Daoy (cell line): ENCODE measurements around the gene PRKAR1B. TPM values are rescaled to one million over a fixed set of nuclear protein-coding genes. Genes with fewer than 3 reads are reported as not detected.

Experiments
- DNase-seq: peaks from one replicate; pipeline ENCODE4 v3.0.0-alpha.2; 2015; ENCODE audit warnings: low read depth
- total RNA-seq: library from RNA; depleted of rRNA; stranded (reverse); fragments of >200 nt; shearing (Covaris generic); gene quantifications from 2 replicates; pipeline ENCODE4 v1.2.3, GENCODE V29; 2014

The PRKAR1B gene
- total RNA-seq, 1 experiment from 2014 or later = 31.8 TPM

GRCh38 chr7:522071-522950 is 204.8 kb downstream of the PRKAR1B start:
- DNase-seq = peak; percentile 70

DNA sequence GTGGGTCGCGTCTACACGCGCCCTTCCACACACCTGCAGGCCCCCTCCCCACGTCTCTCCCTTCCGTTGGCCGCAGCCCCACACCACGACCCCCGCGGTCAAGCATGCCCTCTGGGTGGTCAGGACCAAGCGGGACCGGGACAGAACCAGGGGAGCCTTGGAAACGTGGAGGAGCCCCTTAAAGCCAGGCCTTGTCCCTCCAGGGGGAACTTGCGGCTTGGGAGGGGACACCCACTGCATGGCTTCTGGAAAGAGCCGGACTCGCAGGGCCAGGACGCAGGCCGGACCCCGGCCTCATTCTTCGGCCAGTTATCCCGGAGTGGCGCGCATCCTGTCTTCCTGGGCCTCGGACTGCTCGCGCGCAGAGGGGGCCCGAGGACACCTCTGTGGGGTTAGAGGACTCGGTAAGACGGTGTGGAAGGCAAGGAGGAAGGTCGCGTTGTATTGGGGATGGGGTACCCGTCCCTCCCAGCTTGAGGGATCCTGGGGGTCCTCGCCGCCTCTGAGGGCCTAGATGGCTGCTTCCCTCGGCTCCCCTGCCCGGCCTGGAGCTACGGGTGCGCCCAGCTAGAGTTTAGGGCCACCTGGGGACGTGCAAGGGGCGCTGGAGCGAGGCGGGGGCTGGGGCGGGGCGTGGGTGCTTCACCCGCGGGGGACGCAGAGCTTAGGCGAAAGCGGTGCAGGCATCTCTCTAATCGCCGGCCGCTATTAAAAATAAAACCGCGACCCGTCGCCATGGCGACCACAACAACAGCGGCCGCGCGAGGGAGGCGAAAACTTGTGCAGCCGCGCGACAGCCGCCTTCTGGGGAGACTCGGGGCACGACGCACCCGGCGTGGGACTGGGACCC is 205.6 kb downstream of the PRKAR1B start:
- peak; percentile 67 for DNase-seq

DNA sequence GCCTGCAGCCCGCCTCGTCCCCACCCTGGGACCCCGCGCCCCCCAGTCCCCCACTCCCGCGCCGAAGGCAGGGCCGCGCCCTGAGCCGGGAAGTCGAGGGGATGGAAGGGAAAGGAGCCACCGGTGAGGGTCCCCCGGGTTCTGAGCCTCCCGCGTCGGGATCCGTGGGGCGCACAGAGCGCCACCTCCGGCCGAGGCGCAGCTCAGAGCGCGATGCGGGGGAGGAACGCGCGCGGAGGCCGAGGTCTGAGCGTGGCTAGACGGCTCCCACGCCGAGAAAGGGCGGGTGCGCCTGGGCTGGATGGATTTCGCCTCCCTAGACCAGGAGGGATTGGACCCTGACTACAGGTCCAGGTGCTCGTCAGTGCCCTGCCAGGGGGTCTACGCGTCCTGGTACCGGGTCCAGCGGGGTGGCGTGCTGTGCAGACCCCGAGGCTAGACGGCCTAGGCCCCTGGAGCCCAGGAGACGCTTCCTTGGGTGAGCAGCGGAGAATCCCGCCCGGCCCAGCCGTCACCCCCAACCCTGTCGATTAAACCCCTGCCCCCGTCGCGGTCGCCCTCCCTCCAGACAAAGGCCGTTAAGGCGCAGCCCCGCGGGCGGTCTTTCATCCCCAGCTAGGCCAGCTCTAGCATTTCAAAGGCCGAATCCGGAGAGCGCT is 206.4 kb downstream of the PRKAR1B start:
- peak; percentile 46 for DNase-seq

DNA sequence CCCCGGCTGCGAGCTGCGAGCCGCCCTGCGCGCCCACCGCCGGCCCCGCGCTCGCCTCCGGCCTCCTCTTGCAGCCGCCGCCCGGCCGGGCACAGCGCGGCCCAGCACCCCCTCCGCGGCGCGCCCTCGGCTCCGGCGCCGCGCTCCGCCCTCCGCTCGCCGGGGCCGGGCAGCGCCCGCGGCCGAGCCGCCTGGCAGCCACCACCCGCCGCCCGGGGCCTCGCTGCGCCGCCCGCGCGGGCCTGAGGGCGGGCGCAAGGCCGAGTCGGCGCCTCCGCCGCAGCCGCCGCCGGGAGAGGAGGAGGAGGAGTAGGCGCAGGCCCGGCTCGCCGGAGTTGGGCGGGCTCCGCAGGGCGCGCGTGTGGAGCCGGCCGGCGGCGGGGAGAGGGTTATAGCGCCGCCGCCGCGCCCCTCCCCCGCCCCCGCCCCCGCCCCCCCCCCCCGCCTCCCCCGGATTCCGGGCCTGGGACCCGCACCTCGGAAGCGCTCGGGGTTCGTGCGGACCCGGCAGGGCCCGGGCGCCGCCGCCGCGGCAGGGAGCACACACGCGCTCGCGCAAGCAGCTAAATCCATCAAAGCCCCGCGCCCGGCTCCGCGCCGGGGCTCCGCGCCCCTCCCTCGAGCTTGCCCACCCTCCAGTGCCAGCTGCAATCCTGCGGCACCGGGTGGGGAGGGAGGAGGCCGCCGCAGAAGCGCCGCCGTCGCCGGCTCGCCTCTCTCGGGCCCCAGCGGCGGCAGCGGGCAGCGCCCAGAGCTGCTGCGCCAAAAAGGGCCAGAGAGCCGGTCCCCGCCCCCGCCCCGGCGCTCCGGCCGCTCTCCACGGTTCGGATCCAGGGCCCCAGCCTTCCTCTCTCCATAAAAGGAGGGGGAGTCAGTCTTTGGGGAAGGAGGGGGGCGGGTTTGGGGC is 207.3 kb downstream of the PRKAR1B start, which contains the start of gene PDGFA:
TSS of gene PDGFA (minus strand) at position 363 of the 907 bp plus-strand sequence. CDS start 845 bp downstream, outside the sequence.
- peak; percentile 84 for DNase-seq

- peak; percentile 93 for DNase-seq
These were observed 208.2 kb downstream of the PRKAR1B start for GRCh38 chr7:518630-519483.

DNA sequence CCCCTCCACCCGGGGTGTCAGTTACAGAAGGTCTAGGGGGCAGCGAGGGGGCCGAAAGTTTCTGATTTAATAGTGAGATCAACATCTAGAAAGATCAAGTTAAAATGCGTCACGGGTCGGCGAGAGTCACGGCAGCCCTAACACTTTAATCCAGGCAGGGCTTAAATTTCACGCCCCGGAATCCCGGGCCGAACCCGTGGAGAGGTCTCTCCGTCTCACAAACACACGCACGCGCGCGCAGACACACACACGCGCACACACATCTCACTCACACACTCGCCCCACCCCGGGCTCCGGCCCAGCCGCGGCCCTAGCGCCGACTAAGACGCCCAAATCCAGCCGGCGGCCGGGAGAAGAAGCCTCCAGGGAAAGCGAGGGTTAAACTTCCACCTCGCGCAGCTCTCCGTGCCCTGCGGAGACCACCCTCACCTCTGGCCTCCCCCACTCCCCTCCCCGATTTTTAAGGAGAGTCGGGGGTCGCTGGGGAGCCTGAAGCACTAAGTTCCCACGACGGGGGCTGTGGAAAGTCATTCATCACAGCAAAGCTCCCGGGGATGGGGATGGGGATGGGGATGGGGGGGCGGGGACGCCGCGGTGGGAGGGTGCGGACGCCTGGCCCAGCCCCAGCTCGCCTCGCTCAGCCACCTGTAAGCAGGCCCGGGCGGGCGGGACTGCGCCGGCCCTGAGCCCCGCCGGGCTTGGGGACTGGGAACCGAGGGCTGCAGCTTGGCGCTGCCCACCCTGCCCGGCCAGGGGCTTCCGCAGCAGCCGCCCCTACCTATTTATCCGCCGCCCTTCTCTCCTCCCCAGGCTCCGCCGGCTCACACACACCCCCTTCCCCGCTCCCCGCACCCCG is 209.1 kb downstream of the PRKAR1B start:
- DNase-seq = peak; percentile 68

DNA sequence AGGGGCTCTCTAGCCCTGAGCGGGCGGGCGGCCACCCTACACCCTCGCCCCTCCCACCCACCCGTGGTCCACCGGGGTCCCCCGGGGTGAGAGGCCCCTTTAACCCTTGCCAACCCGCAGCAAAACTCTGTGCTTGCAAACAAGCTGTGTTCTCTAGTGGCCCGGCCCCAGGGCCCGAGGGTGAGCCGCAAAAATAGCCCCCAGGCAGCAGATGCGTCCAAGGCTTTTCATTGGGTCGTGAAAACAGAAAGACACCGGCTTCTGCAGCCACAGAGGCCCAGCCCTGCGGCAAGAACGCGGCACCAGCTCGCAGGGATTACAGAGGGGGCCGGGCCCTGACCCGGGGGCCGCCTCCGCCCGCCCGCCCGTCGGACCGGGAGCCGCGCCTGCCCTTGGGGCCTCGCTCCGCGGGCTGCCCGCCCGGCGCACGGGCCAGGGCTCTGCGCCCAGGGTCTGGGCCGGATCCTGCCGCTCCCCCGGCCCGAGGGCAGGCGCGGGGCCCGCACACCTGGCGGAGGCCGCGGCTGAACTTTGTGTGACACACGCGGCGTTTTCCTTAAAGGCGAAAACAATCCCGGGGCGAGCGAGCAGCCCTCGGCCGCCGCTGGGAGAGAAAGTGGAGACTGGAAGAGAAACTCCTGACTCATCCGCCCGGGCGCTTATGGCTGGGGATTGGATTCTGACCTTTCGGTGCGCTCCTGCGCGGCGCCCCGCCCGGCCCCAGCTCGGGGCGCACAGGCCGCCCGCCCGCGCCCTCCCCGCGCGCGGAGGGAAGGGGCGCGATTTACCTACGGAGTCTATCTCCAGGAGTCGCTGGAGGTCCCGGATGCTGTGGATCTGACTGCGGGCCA is 210.2 kb downstream of the PRKAR1B start:
- DNase-seq = peak; percentile 87

- DNase-seq = no peak
These were observed 210.9 kb downstream of the PRKAR1B start for GRCh38 chr7:516216-516605.

GRCh38 chr7:515628-516027 is 211.5 kb downstream of the PRKAR1B start:
- no peak for DNase-seq

- peak; percentile 65 for DNase-seq
These were observed 212.2 kb downstream of the PRKAR1B start for GRCh38 chr7:514651-515598.

GRCh38 chr7:514242-514641 is 212.8 kb downstream of the PRKAR1B start:
- no peak for DNase-seq

GRCh38 chr7:513521-514166 is 213.4 kb downstream of the PRKAR1B start:
- peak; percentile 68 for DNase-seq

GRCh38 chr7:512541-513311 is 214.4 kb downstream of the PRKAR1B start:
- DNase-seq = peak; percentile 54

GRCh38 chr7:512146-512510 is 215.0 kb downstream of the PRKAR1B start:
- DNase-seq = no peak

GRCh38 chr7:511476-512145 is 215.5 kb downstream of the PRKAR1B start:
- no peak for DNase-seq
